Measurements from ENCODE around the gene SLC35A4. TPM values are rescaled to one million over a fixed set of nuclear protein-coding genes. Genes with fewer than 3 reads are reported as not detected.

The SLC35A4 gene
- total RNA-seq, 2 experiments from 2014 or later, result 100 to 101 TPM

DNA sequence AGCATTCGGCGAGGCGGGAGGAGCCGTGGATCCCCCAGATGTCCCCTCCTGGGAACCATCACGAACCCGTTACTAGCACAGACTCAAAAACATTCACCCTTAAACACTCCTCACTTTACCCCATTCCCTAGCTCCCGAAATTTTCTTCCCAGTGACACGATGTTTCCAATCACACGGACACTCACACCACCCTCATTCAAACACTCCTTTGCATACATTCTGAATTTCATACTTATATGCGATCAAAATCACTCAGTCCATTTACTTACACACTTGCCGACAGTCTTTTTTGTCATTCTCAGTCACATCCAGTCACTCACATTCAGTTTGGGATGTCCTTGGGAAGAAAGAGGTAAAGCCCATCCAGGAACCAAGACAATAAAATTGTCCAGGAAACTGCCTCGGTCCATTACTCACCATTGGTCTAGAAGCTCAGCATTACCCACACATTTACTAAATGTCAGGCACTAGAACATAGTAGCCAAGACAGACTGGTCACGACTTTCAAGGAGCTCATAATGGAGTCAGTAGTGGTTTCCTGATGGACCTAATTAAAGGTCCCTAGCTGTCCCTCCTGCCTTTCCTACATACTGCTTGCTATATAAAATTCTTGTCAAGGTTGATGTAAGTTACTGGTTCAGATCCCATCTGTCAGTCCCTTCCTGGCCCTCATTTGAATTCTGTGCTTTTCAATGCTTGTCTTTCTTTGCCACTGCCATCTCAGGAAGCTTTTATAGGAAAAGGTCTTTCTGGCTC is 574 bp downstream of the SLC35A4 start:
- H3K36me3 Mint-ChIP-seq, result peaks cover 30% of the 10 kb centered on the region
- DNase-seq, result peak; percentile 47
- CTCF ChIA-PET, result interaction anchor here (0.9 to 1.6 kb wide), 6 partner anchors 8 to 202 kb away, joined by 3 to 9 read pairs (median 4); partner anchors contain the start of genes IK, NDUFA2 and SRA1
- H3K27me3 Mint-ChIP-seq, result no peaks in the 10 kb centered on the region
- no peaks in the 10 kb centered on the region for H3K9me3 Mint-ChIP-seq (ENCODE audit: low read depth)
- peak overlapping the region; percentile 95 for H3K27ac Mint-ChIP-seq
- peak overlapping the region; percentile 94 for H3K4me3 Mint-ChIP-seq
- peaks cover 58% of the 10 kb centered on the region for H3K4me1 Mint-ChIP-seq
- no peak for ATAC-seq

- DNase-seq, result no peak
- peak overlapping the region; percentile 95 for H3K27ac Mint-ChIP-seq
- CTCF ChIA-PET, result interaction anchor here (0.9 to 1.6 kb wide), 6 partner anchors 9 to 202 kb away, joined by 3 to 9 read pairs (median 4); partner anchors contain the start of genes IK, NDUFA2 and SRA1
- H3K27me3 Mint-ChIP-seq, result no peaks in the 10 kb centered on the region
- peaks cover 59% of the 10 kb centered on the region for H3K4me1 Mint-ChIP-seq
- peaks cover 35% of the 10 kb centered on the region for H3K36me3 Mint-ChIP-seq
- no peaks in the 10 kb centered on the region for H3K9me3 Mint-ChIP-seq (ENCODE audit: low read depth)
- H3K4me3 Mint-ChIP-seq, result peak overlapping the region; percentile 94
- ATAC-seq, result no peak
Observed at GRCh38 chr5:140565780-140566095, 1.1 kb downstream of the SLC35A4 start.

GRCh38 chr5:140566665-140567064 is 2.0 kb downstream of the SLC35A4 start:
- ATAC-seq, result no peak
- peak overlapping the region; percentile 30 for H3K27ac Mint-ChIP-seq
- CTCF ChIA-PET, result interaction anchor here (1.2 kb wide), 2 partner anchors 9 to 81 kb away, joined by 3 to 4 read pairs; partner anchors contain the start of genes IK and NDUFA2
- DNase-seq, result no peak
- peaks cover 59% of the 10 kb centered on the region for H3K4me1 Mint-ChIP-seq
- peaks cover 36% of the 10 kb centered on the region for H3K36me3 Mint-ChIP-seq
- no peaks in the 10 kb centered on the region for H3K9me3 Mint-ChIP-seq (ENCODE audit: low read depth)
- H3K27me3 Mint-ChIP-seq, result no peaks in the 10 kb centered on the region
- peak overlapping the region; percentile 13 for H3K4me3 Mint-ChIP-seq

DNA sequence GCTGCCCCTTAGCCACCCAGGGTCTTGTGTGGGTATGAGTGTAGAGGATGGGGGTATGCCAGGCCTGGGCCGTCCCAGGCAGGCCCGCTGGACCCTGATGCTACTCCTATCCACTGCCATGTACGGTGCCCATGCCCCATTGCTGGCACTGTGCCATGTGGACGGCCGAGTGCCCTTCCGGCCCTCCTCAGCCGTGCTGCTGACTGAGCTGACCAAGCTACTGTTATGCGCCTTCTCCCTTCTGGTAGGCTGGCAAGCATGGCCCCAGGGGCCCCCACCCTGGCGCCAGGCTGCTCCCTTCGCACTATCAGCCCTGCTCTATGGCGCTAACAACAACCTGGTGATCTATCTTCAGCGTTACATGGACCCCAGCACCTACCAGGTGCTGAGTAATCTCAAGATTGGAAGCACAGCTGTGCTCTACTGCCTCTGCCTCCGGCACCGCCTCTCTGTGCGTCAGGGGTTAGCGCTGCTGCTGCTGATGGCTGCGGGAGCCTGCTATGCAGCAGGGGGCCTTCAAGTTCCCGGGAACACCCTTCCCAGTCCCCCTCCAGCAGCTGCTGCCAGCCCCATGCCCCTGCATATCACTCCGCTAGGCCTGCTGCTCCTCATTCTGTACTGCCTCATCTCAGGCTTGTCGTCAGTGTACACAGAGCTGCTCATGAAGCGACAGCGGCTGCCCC is 2.6 kb downstream of the SLC35A4 start:
- Mint-ChIP-seq H3K36me3 (peaks cover 36% of the 10 kb centered on the region), H3K27ac (no peak overlapping the region), H3K27me3 (no peaks in the 10 kb centered on the region), H3K9me3 (ENCODE audit: low read depth) (no peaks in the 10 kb centered on the region), H3K4me3 (no peak overlapping the region), H3K4me1 (peaks cover 59% of the 10 kb centered on the region)
- ATAC-seq (no peak), DNase-seq (no peak)
- CTCF ChIA-PET, result interaction anchor here (1.2 kb wide), 1 partner anchor 80 kb away, joined by 3 read pairs; the partner anchor contains the start of genes IK and NDUFA2

GRCh38 chr5:140567871-140568270 is 3.2 kb downstream of the SLC35A4 start:
- no peaks in the 10 kb centered on the region for H3K27me3 Mint-ChIP-seq
- no peaks in the 10 kb centered on the region for H3K9me3 Mint-ChIP-seq (ENCODE audit: low read depth)
- ATAC-seq, result no peak
- no peak for DNase-seq
- H3K4me1 Mint-ChIP-seq, result peaks cover 55% of the 10 kb centered on the region
- no peak overlapping the region for H3K4me3 Mint-ChIP-seq
- H3K27ac Mint-ChIP-seq, result peak overlapping the region; percentile 96
- CTCF ChIA-PET, result no interaction called here
- peaks cover 36% of the 10 kb centered on the region for H3K36me3 Mint-ChIP-seq

GRCh38 chr5:140568443-140569063 is 3.9 kb downstream of the SLC35A4 start:
- DNase-seq (no peak), ATAC-seq (no peak)
- peak overlapping the region; percentile 39 for H3K4me3 Mint-ChIP-seq
- H3K4me1 Mint-ChIP-seq, result peaks cover 51% of the 10 kb centered on the region
- peak overlapping the region; percentile 96 for H3K27ac Mint-ChIP-seq
- H3K36me3 Mint-ChIP-seq, result peaks cover 39% of the 10 kb centered on the region
- no peaks in the 10 kb centered on the region for H3K27me3 Mint-ChIP-seq
- CTCF ChIA-PET, result interaction anchor here (1.4 to 1.8 kb wide), 3 partner anchors 11 to 196 kb away, joined by 3 to 7 read pairs (median 5); partner anchors contain the start of genes SRA1 and TMCO6
- no peaks in the 10 kb centered on the region for H3K9me3 Mint-ChIP-seq (ENCODE audit: low read depth)

GRCh38 chr5:140569197-140569596 is 4.6 kb downstream of the SLC35A4 start:
- peak overlapping the region; percentile 68 for H3K4me3 Mint-ChIP-seq
- peak overlapping the region; percentile 96 for H3K27ac Mint-ChIP-seq
- no peak for ATAC-seq
- DNase-seq, result peak; percentile 38
- no peaks in the 10 kb centered on the region for H3K9me3 Mint-ChIP-seq (ENCODE audit: low read depth)
- peaks cover 48% of the 10 kb centered on the region for H3K4me1 Mint-ChIP-seq
- no peaks in the 10 kb centered on the region for H3K27me3 Mint-ChIP-seq
- CTCF ChIA-PET, result interaction anchor here (1.3 to 1.8 kb wide), 6 partner anchors 12 to 206 kb away, joined by 3 to 8 read pairs (median 6); partner anchors contain the start of genes IK, NDUFA2, SRA1 and TMCO6
- H3K36me3 Mint-ChIP-seq, result peaks cover 39% of the 10 kb centered on the region

DNA sequence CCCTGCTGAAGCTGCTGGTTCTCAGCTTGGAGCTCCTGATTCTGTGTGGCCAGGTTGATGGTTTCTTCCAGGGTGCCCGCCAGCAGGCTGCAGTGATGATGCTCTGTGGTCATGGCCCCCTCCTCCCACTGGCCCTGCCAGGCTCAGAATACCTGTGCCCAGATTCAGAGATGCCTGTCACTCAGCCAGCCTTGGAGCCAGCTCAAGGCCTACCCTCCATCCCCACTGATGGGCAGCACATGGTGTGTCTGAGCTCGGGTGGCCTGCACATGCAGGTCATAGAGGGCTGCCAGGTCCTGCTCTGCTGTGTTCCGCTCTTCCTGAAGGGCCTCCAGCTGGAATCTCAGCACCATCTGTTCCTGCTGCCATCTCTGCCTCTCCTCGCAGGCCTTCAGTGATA is 5.4 kb downstream of the SLC35A4 start:
- ATAC-seq (no peak), DNase-seq (peak; percentile 34)
- Mint-ChIP-seq H3K27ac (peak overlapping the region; percentile 96), H3K36me3 (peaks cover 36% of the 10 kb centered on the region), H3K9me3 (ENCODE audit: low read depth) (no peaks in the 10 kb centered on the region), H3K27me3 (no peaks in the 10 kb centered on the region), H3K4me3 (peak overlapping the region; percentile 29), H3K4me1 (peaks cover 48% of the 10 kb centered on the region)
- CTCF ChIA-PET, result interaction anchor here (1.3 to 1.8 kb wide), 5 partner anchors 65 to 207 kb away, joined by 3 to 8 read pairs (median 7); partner anchors contain the start of genes IK, NDUFA2 and TMCO6

DNA sequence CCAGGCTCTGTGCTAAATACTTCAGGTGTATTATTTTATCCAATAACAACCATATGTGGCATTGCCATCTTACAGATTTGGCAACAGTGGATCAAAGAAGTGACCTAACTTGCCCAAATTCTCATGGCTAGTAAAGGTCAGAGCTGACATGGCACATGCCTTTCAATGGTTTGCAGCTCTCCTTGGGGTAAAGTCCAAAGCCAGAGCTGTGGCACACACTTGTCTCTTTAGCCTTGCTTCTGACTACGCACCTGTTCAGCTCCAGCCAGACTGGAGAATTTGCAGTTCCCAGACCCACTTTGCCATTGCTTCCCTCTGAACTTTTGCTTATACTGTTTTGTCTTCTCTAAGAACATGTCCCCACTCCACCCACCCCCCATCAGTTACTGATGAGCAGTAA is 5.9 kb downstream of the SLC35A4 start:
- CTCF ChIA-PET, result interaction anchor here (1.3 to 1.8 kb wide), 4 partner anchors 65 to 207 kb away, joined by 3 to 8 read pairs (median 6); partner anchors contain the start of genes IK and NDUFA2

DNA sequence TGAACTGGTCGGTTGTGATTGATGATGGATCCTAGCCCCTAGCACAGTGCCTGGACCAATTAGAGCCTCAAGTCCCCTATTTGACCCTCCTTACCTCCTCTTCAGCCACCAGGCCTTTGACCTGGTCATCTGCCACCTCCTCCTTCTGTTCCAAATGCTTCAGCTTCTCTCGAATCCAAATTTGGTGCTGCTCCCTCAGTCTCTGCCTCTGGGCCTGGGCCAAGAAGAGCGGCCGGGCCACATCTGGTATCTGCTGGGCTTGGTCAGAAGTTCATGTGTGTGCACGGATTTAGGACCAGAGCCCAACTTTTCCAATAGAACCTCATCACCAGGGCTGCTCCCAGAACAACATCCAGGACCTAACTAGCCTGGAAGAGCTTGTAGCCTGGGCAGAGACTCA is 6.5 kb downstream of the SLC35A4 start:
- H3K4me3 Mint-ChIP-seq, result no peak overlapping the region
- no peaks in the 10 kb centered on the region for H3K27me3 Mint-ChIP-seq
- ATAC-seq, result no peak
- no peak overlapping the region for H3K27ac Mint-ChIP-seq
- peaks cover 31% of the 10 kb centered on the region for H3K36me3 Mint-ChIP-seq
- CTCF ChIA-PET, result interaction anchor here (1.8 kb wide), 1 partner anchor 64 kb away, joined by 8 read pairs; no protein-coding TSS in a partner anchor
- no peaks in the 10 kb centered on the region for H3K9me3 Mint-ChIP-seq (ENCODE audit: low read depth)
- peaks cover 40% of the 10 kb centered on the region for H3K4me1 Mint-ChIP-seq
- DNase-seq, result no peak

More for the DNA sequence above, 5.9 kb downstream of the SLC35A4 start:
- ATAC-seq (no peak), DNase-seq (no peak)
- no peaks in the 10 kb centered on the region for H3K9me3 Mint-ChIP-seq (ENCODE audit: low read depth)
- peak overlapping the region; percentile 96 for H3K27ac Mint-ChIP-seq
- no peaks in the 10 kb centered on the region for H3K27me3 Mint-ChIP-seq
- H3K4me3 Mint-ChIP-seq, result peak overlapping the region; percentile 29
- peaks cover 46% of the 10 kb centered on the region for H3K4me1 Mint-ChIP-seq
- peaks cover 34% of the 10 kb centered on the region for H3K36me3 Mint-ChIP-seq

- no peak for ATAC-seq
- DNase-seq, result no peak
- CTCF ChIA-PET, result interaction anchor here (0.7 kb wide), 1 partner anchor 21 kb away, joined by 5 read pairs; no protein-coding TSS in a partner anchor
- Mint-ChIP-seq H3K27ac (no peak overlapping the region), H3K36me3 (peaks cover 10% of the 10 kb centered on the region), H3K9me3 (ENCODE audit: low read depth) (no peaks in the 10 kb centered on the region), H3K4me3 (no peak overlapping the region), H3K4me1 (peaks cover 16% of the 10 kb centered on the region), H3K27me3 (no peaks in the 10 kb centered on the region)
Observed at GRCh38 chr5:140573683-140574082, 9.1 kb downstream of the SLC35A4 start.

- H3K27me3 Mint-ChIP-seq, result no peaks in the 10 kb centered on the region
- H3K4me1 Mint-ChIP-seq, result peaks cover 11% of the 10 kb centered on the region
- H3K36me3 Mint-ChIP-seq, result peaks cover 9% of the 10 kb centered on the region
- DNase-seq (no peak), ATAC-seq (no peak)
- H3K4me3 Mint-ChIP-seq, result no peak overlapping the region
- H3K9me3 Mint-ChIP-seq (ENCODE audit: low read depth), result no peaks in the 10 kb centered on the region
- H3K27ac Mint-ChIP-seq, result no peak overlapping the region
- CTCF ChIA-PET, result interaction anchor here (0.7 to 1.2 kb wide), 3 partner anchors 21 to 146 kb away, joined by 3 to 5 read pairs (median 4); partner anchors contain the start of gene CD14
Observed at GRCh38 chr5:140574165-140574564, 9.5 kb downstream of the SLC35A4 start.

DNA sequence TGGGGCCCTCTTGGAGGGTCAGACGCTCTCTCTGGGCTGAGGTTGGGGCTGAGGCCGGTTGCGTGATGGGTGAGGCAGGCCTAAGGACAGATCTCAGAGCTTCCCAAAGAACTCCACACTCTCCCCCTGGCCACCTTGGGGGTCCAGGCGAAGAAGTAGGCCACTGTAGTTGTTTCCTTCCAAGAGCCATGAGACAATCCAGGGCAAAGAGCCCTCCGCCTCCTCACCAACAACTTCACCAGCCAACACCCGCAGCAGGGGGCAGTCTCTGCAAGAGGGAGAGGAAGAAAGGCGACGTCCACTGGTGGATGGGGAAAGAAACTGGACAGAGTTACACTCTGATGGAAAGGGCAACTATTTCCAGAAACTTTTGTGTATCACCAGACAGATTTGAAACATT is 10.7 kb downstream of the SLC35A4 start:
- no peak overlapping the region for H3K4me3 Mint-ChIP-seq
- H3K27me3 Mint-ChIP-seq, result peaks cover 2% of the 10 kb centered on the region
- no peak for DNase-seq
- peaks cover 7% of the 10 kb centered on the region for H3K36me3 Mint-ChIP-seq
- CTCF ChIA-PET, result interaction anchor here (1.2 to 1.3 kb wide), 3 partner anchors 9 to 59 kb away, joined by 4 read pairs; partner anchors contain the start of gene CD14
- no peaks in the 10 kb centered on the region for H3K4me1 Mint-ChIP-seq
- H3K27ac Mint-ChIP-seq, result no peak overlapping the region
- H3K9me3 Mint-ChIP-seq (ENCODE audit: low read depth), result no peaks in the 10 kb centered on the region
- ATAC-seq, result no peak

Data from activated CD8-positive, alpha-beta memory T cell treated with anti-CD3 and anti-CD28 coated beads, Interleukin-2, amount 10 ng/mL, durations not matched to agents 7 days and 5 days (primary cell).